GM21423 (cell line): ENCODE results near the gene ATG9B.
"Not testable (repeated sequence)": the region's sequence is repeated elsewhere in the genome, so short reads cannot be mapped to it uniquely, and the experiment has no call there.

ENCODE experiments used
- ATAC-seq: cut with Tn5 transposase; IDR thresholded peaks from one replicate; pipeline ENCODE4 v1.9.1; 2021; ENCODE audit warnings: mild to moderate bottlenecking, moderate library complexity; ENCODE audit not compliant: unreplicated experiment

Gene ATG9B

DNA sequence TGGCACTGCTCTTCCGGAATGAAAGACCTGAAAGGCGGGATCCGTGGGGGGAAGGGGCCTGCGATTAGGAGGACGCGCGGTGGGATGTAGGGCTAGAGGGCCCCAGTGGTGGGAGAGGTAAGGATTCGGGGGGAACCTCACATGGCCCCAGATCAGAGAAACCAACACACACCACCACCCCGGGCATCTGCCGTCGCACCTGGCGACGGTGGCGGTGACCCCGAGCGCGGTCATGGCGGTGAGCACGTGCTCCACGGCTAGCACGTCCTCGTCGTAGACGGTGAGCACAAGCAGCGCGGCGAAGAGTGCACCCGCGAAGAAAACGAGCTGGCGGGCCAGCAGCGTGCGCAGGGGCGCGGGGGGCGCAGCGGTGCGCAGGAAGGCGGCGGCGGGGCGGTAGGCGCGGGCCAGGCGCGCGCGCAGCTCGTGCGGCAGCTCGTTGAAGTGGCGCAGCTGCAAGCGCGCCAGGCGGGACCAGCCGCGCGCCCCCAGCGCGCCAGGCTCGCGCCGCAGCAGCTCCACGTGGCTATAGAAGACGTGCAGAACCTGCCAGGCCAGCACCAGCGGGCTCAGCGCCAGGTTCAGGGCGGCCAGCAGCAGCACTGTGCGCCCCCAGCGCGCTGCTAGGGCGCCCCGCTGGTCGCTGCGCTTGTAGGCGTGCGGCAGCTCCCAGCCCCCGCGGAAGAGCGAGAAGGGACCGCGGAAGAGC is 5.7 kb downstream of the ATG9B start:
- ATAC-seq: no peak

DNA sequence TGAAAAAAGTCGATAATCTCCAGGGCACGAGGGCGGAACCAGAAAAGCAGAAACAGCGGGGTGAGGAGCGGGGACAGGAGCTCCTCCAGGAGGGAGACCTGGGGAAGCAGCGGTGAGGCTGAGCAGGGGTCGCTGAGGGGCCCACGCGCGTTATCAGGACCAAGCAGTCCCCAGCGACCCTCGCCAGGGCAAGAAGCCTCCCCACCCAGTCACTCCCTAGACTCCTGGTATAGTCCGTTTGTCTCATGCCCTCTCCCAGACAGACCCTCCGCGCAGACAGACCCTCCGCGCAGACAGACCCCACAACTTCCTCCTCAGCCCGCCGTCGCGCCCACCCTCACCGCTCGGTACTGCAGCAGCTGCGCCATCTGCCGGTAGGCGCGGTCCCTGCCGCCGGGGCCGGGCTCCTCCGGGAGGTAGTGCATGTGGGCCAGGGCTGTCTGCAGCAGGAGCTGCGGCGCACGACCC is 6.3 kb downstream of the ATG9B start:
- ATAC-seq: no peak

DNA sequence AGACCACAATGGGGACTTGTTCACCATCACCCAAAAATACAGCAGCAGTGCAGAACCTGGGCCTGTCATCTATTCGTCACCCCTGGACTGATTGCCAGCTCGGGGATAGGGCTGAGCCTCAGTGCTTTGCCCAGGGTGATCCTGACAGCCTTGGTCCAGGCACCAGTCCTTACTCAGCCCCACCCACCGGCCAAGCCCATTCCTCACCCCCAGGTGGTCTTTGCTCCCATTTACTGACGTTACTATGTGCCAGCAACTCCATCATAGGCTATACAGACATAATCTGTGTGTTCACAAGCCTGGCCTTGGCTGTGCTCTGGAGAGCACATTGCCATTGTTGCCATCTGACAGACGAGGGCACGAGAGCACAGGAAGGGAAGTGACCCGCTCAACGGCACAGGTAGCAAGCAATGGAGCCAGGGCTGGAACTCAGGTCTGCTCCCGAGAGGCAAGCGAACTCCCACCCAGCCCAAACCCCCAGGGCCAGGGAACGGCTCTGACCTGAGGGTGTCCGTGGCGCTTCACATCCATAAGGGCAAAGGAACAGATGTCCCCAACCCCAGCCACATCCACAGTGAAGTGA is 6.8 kb downstream of the ATG9B start:
- ATAC-seq: no peak

DNA sequence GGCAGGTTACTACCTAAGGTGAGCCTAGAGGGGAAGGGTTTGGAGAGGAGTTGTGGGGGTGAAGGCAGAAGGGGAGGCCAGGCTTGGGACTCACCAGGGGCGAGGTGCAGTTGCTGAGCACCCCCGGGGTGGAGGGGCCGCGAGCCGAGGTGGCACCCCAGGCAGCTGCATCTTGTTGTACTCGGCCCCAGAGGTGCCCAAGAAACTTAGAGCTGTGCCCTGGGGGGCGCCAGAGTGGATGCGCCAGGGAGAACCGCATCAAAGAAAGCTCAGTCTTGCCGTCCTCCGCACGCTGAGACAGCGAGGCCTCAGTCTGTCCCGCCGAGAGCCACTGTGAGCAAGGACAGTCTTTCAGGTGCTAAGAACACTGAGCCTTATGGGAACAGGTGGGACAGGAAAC is 7.4 kb downstream of the ATG9B start:
- ATAC-seq: no peak

DNA sequence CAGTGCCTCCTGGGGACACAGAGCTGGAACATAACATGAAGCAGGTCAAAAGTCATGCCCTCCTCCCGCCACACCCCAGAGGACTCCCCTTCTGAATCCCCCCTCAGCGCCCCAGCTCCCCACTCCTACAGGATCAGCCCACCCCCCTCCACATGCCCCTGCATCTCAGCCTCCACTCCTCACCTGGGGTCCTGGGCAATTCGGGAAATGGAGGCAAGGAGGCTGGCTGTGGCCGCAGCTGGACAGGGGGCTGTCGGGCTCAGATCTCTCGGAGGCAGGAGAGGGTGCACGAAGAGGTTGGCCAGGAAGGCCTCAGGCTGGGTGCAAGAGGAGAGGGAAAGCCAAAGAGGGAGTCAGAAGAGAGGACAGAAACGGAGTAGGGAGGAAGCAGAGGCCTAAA is 7.8 kb downstream of the ATG9B start:
- no peak for ATAC-seq

DNA sequence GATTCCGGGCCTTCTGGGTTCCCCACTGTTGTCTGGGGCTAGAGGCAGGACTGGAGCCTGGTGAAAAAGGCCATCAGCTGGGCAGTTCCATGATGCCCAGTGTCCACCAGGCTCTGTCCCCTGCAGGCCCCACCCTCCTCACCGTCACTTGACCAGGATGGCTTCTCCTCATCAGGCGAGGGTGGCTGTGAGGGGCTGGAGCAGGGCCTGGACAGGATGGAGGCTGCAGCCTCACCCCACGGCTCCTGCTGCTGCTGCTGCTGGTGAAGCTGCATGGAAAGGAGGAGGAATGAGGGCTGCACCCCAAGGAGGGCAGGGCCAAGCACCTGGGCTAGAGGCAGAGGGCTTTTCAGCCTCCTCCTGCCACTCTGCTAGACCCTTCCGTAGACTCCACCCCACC is 8.3 kb downstream of the ATG9B start:
- no peak for ATAC-seq

DNA sequence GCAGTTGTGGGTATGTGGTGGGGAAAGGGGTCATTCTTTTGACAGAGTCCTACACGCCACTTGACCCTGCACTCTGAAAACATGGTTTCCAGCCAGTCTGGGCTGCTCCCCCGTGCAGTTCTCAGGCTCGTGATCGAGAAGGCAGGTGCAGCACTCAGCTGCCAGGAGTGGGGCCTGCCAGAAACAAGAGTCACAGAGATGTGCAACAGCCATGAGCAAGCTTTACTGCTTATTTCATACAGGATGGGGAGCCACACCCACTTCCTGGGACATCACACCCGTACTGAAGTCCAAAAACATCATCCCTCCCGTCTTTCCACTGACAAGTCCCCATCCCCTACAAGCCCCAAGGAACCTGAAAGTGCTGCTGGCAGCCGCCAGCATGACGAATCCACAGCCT is 9.3 kb downstream of the ATG9B start:
- ATAC-seq: no peak

DNA sequence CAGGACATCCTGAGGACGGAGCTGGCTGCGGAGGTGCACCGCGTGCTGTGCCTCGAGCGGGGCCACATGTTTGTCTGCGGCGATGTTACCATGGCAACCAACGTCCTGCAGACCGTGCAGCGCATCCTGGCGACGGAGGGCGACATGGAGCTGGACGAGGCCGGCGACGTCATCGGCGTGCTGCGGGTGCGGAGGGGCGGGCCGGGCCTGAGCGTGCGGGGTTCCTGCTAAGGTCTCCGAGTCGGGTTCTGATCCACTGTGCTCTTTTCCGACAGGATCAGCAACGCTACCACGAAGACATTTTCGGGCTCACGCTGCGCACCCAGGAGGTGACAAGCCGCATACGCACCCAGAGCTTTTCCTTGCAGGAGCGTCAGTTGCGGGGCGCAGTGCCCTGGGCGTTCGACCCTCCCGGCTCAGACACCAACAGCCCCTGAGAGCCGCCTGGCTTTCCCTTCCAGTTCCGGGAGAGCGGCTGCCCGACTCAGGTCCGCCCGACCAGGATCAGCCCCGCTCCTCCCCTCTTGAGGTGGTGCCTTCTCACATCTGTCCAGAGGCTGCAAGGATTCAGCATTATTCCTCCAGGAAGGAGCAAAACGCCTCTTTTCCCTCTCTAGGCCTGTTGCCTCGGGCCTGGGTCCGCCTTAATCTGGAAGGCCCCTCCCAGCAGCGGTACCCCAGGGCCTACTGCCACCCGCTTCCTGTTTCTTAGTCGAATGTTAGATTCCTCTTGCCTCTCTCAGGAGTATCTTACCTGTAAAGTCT is 10.4 kb downstream of the ATG9B start:
- ATAC-seq: peak; percentile 45

DNA sequence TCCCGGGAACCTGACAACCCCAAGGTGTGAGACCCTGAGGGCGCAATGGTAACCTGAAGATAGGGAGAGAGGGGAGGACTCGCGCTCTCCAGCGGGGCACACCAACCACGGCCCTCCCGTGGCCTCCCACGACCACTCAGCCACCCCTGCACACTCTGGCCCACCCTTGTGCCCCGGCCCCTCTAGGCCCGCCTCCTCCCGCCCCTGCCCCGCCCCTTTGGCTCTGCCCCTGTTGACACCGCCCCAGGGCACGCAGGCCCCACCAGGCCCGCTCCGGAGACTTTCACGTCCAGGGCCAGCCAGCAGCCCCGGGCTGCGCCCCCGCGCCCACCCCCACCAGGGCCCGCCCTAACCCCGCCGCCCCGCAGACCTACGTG is 10.9 kb downstream of the ATG9B start:
- peak; percentile 4 for ATAC-seq

DNA sequence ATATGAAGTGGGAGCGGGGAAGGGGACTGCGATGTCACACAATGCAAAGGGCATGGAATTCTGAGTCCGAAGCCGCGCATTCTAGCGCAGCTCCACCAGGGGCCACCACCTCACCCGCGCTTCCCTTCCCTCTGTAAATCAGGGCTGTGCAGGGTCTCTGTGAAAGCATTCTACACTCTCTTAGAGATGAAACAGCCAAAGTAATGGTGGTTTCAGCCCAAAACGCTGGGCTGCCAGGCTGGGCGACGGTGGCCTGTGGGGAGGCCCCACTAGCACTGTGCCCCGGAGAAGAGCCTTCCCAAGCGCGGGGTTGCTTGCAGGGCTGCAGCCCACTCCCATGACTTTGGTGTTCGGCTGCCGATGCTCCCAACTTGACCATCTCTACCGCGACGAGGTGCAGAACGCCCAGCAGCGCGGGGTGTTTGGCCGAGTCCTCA is 11.4 kb downstream of the ATG9B start:
- ATAC-seq: no peak

DNA sequence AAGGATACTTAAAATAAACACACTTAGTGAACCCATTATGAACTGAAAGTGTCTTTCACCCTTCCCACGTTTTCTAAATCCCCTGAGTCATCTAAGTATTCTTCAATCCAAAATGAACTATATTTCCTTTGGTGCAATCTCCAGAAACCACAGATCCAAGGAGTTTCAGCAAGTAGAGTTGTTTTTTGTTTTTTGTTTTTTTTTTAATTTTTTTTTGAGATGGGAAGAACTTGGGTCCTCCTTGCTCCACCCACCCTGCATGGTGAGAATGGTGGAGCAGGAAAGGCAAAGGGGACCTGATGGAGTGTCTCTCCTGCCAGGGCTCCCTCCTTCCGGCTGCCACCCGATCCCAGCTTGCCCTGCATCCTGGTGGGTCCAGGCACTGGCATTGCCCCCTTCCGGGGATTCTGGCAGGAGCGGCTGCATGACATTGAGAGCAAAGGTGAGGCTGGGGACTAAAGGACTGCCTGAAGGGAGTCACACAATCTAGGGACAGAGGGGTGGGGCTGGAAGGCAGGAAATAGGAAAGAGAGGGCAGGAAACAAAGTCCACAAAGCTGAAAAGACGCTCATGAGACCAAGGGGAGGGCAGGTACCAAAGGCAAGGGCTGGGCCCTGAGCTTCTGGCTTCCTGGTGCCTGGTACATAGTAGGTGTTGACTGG is 12.1 kb downstream of the ATG9B start:
- no peak for ATAC-seq

DNA sequence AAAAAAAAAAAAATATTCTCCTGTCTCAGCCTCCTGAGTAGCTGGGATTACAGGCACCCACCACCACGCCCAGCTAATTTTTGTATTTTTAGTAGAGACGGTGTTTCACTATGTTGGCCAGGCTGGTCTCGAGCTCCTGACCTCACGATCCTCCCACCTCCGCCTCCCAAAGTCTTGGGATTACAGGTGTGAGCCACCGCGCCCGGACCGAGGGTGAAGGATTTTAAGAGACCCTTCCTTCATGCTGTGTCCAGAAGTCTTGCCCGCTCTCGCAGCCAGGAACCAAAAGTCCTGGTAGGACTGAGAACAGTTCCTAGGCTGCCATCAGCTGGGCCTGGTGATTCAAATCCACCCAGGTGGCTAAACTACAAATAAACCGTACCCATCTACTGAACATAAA is 12.7 kb downstream of the ATG9B start:
- ATAC-seq: not testable (repeated sequence)

DNA sequence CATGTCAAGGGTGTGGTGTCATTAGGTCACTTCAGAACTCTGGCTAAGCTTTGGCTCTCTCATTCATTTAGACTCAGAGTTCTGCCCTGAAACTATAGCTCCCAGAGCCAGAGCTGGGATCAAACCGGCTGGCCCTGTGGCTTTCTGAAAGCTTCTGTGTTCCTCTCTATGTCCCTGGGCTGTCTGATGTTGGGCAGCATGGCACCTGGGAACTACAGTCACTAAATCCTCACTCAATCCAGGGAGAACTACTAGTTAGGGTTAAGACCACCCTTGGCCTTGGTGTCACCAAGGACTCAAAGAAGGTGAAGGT is 13.2 kb downstream of the ATG9B start:
- ATAC-seq: no peak

DNA sequence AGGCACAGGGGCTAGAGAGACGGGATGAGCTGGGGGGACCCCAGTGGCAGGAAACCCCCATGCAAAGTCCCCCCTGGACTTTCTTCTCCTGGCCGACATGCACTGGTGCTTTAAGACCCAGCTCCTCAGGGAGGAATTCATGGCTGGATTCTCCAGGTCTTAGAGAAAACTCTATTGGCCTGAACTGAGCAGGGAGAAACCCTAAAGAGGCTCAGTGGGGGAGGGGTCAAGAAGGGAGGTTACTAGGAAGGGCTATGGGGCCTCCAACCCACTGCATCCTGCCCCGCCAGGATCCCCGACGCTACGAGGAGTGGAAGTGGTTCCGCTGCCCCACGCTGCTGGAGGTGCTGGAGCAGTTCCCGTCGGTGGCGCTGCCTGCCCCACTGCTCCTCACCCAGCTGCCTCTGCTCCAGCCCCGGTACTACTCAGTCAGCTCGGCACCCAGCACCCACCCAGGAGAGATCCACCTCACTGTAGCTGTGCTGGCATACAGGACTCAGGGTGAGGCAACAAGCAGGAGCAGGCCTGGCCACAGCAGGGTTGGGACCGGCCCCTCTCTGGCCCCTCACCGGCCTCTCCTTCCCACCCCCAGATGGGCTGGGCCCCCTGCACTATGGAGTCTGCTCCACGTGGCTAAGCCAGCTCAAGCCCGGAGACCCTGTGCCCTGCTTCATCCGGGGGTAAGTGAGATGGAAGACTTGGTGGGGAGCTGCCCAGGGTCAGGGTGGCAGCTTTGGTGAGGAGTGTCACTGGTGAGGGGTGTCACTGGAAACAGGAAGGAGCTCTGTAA is 13.8 kb downstream of the ATG9B start:
- ATAC-seq: no peak

DNA sequence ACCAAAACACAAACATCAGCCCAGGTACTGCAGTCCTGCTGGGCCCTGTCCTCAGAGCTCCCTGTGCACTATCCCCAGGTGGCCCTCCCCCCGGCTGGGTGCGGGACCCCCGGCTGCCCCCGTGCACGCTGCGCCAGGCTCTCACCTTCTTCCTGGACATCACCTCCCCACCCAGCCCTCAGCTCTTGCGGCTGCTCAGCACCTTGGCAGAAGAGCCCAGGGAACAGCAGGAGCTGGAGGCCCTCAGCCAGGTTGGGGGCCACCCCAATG is 14.3 kb downstream of the ATG9B start:
- no peak for ATAC-seq

DNA sequence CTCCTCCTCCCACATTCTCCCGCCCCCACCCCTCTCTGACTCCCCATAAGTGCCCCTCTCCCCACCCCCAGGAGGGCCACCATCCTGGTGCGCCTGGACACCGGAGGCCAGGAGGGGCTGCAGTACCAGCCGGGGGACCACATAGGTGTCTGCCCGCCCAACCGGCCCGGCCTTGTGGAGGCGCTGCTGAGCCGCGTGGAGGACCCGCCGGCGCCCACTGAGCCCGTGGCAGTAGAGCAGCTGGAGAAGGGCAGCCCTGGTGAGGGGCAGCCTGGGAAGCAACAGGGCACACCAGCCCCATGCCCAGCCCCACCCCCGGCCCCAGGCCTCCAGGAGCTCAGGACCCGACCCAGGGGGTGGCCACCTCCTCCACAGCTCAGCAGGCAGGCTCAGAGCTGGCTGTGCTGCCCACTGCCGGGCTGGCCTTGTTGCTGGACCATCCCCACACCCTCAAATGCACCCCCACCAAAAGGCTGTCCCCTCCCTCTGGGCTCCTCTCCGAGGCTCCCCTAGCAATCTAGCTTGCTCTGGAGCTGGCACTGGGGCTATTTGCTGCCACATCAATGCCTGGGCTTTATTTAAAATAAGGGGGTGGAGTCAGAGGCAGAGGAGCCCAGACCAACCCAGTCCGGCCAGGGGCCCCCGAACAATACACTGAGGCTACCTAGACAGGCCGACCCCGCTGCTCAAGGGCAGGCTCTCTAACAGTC is 14.8 kb downstream of the ATG9B start:
- ATAC-seq: no peak

DNA sequence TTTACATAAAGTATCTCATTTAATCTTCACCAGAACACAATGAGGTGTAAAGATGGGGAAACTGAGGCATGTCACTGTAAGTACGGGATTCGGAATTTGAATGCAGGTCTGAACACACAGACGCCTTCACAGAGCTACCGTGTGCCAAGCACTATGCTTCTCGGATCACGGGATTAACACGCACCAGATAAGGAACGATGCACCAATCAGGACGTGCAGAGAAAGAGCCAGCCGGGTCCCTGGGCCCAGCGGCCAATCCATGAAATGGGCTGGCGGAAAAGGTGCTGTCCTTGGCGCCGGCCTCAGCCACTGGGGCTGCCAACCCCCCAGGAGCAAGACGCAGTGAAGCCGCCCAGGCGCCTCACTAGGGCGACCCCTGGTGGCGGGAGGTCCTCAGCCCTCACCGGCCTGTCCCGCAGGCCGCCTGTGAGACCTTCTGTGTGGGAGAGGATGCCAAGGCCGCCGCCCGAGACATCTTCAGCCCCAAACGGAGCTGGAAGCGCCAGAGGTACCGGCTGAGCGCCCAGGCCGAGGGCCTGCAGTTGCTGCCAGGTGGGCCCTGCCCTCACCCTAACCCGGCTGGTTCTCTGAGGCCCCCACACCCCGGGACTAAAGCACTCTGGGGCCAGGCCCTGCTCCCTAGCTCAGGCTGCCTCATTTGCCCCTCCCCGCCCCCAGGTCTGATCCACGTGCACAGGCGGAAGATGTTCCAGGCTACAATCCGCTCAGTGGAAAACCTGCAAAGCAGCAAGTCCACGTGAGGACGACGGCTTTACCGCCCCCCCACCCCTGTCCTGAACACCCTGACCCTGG is 15.6 kb downstream of the ATG9B start:
- no peak for ATAC-seq

DNA sequence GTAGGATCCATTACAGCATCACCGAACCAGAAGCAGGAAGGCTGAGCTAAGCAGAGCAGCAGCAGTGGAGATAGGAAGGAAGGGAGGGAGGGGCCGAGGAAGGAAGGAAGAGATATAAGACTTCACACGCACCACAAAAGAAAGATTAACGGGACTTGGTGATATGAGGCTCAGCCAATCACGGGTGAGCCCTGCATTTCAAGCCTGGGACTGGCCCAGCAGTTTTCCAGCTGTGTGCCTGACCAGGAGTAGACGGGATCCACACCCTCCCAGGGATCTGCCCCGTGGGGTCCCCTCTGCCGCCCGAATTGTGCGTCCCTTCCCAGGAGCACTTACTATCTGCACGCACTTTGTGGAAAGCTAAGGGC is 16.2 kb downstream of the ATG9B start:
- no peak for ATAC-seq

DNA sequence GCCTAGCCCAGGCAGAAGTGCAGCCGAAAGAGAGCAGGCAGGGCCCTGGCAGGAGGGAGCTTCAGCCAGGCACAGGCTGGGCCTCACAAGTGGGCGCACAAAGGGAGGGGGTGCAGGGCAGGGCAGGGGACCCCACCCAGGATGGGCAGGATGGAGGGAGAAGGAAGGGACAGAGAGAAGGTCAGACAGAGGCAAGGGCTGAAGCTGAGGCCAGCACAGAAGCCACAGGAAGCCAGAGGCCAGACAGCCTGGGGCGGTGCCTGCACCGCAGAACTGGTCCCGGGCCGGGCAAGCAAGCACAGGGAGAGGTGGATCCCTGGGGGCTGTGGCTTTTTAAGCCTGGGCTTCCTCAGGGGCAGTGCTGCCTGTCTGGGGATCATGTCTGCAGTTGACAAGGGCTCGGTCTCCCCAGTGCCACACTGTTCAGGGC is 16.8 kb downstream of the ATG9B start:
- no peak for ATAC-seq
